ENCODE measurements around the gene HEMGN. TPM values are rescaled to one million over a fixed set of nuclear protein-coding genes. Genes with fewer than 3 reads are reported as not detected.

Gene HEMGN
- total and polyA plus RNA-seq, 2 donors = 8.3 TPM; not detected in 1

- no peak overlapping the region for H3K27ac ChIP-seq (ENCODE audit: low read depth)
- 87% methylated on average over 1 of the region's 1 CpG for WGBS
- DNase-seq (ENCODE audit: extremely low spot score) = no peak
- H3K4me1 ChIP-seq (ENCODE audit: insufficient read depth) = peaks cover 2% of the 10 kb centered on the region
- no peak overlapping the region for H3K4me3 ChIP-seq (ENCODE audit: low read depth, low read length)
- H3K36me3 ChIP-seq (ENCODE audit: insufficient read depth) = peaks cover 2% of the 10 kb centered on the region
Observed at GRCh38 chr9:97908705-97909104, 29.3 kb downstream of the HEMGN start.

GRCh38 chr9:97907632-97908031 lies 30.3 kb downstream of the HEMGN start:
- WGBS = 87% methylated on average over 5 of the region's 5 CpGs
- Histone ChIP-seq H3K36me3 (ENCODE audit: insufficient read depth) (peaks cover 2% of the 10 kb centered on the region), H3K27ac (ENCODE audit: low read depth) (no peak overlapping the region)

GRCh38 chr9:97907046-97907445 lies 30.9 kb downstream of the HEMGN start:
- no peak overlapping the region for H3K4me3 ChIP-seq (ENCODE audit: low read depth, low read length)
- no peak overlapping the region for H3K27ac ChIP-seq (ENCODE audit: low read depth)
- 81% methylated on average over 3 of the region's 3 CpGs for WGBS
- peaks cover 2% of the 10 kb centered on the region for H3K4me1 ChIP-seq (ENCODE audit: insufficient read depth)
- no peak for DNase-seq (ENCODE audit: extremely low spot score)
- H3K36me3 ChIP-seq (ENCODE audit: insufficient read depth) = peaks cover 2% of the 10 kb centered on the region

More at GRCh38 chr9:97907632-97908031, 30.3 kb downstream of the HEMGN start:
- no peak for DNase-seq (ENCODE audit: extremely low spot score)
- H3K4me3 ChIP-seq (ENCODE audit: low read depth, low read length) = no peak overlapping the region
- peaks cover 2% of the 10 kb centered on the region for H3K4me1 ChIP-seq (ENCODE audit: insufficient read depth)

GRCh38 chr9:97906236-97906831 lies 31.6 kb downstream of the HEMGN start:
- DNase-seq (ENCODE audit: extremely low spot score) = no peak
- Histone ChIP-seq H3K4me1 (ENCODE audit: insufficient read depth) (peaks cover 2% of the 10 kb centered on the region), H3K36me3 (ENCODE audit: insufficient read depth) (no peaks in the 10 kb centered on the region), H3K27ac (ENCODE audit: low read depth) (peak overlapping the region; percentile 28), H3K4me3 (ENCODE audit: low read depth, low read length) (no peak overlapping the region)
- 83% methylated on average over 12 of the region's 12 CpGs for WGBS

- WGBS = 93% methylated on average over 2 of the region's 2 CpGs
- DNase-seq (ENCODE audit: extremely low spot score) = no peak
- H3K27ac ChIP-seq (ENCODE audit: low read depth) = no peak overlapping the region
- H3K4me1 ChIP-seq (ENCODE audit: insufficient read depth) = peaks cover 2% of the 10 kb centered on the region
- no peaks in the 10 kb centered on the region for H3K36me3 ChIP-seq (ENCODE audit: insufficient read depth)
- no peak overlapping the region for H3K4me3 ChIP-seq (ENCODE audit: low read depth, low read length)
Observed at GRCh38 chr9:97905228-97905627, 32.7 kb downstream of the HEMGN start.

GRCh38 chr9:97904725-97905124 lies 33.2 kb downstream of the HEMGN start:
- Histone ChIP-seq H3K36me3 (ENCODE audit: insufficient read depth) (no peaks in the 10 kb centered on the region), H3K4me1 (ENCODE audit: insufficient read depth) (peaks cover 2% of the 10 kb centered on the region), H3K27ac (ENCODE audit: low read depth) (no peak overlapping the region), H3K4me3 (ENCODE audit: low read depth, low read length) (no peak overlapping the region)
- WGBS = 93% methylated on average over 9 of the region's 9 CpGs
- DNase-seq (ENCODE audit: extremely low spot score) = no peak

- no peaks in the 10 kb centered on the region for H3K36me3 ChIP-seq (ENCODE audit: insufficient read depth)
- WGBS = 70% methylated on average over 1 of the region's 1 CpG
- DNase-seq (ENCODE audit: extremely low spot score) = no peak
Observed at GRCh38 chr9:97903177-97903576, 34.8 kb downstream of the HEMGN start.

GRCh38 chr9:97900738-97901565 lies 37.0 kb downstream of the HEMGN start:
- 44% methylated on average over 5 of the region's 5 CpGs for WGBS
- no peak overlapping the region for H3K27ac ChIP-seq (ENCODE audit: low read depth)
- H3K4me1 ChIP-seq (ENCODE audit: insufficient read depth) = no peaks in the 10 kb centered on the region
- H3K4me3 ChIP-seq (ENCODE audit: low read depth, low read length) = no peak overlapping the region
- no peak for DNase-seq (ENCODE audit: extremely low spot score)
- H3K36me3 ChIP-seq (ENCODE audit: insufficient read depth) = no peaks in the 10 kb centered on the region

More at GRCh38 chr9:97903177-97903576, 34.8 kb downstream of the HEMGN start:
- Histone ChIP-seq H3K4me1 (ENCODE audit: insufficient read depth) (peaks cover 2% of the 10 kb centered on the region), H3K4me3 (ENCODE audit: low read depth, low read length) (no peak overlapping the region), H3K27ac (ENCODE audit: low read depth) (no peak overlapping the region)

- DNase-seq (ENCODE audit: extremely low spot score) = no peak
- Histone ChIP-seq H3K27ac (ENCODE audit: low read depth) (no peak overlapping the region), H3K4me3 (ENCODE audit: low read depth, low read length) (no peak overlapping the region), H3K4me1 (ENCODE audit: insufficient read depth) (no peaks in the 10 kb centered on the region), H3K36me3 (ENCODE audit: insufficient read depth) (no peaks in the 10 kb centered on the region)
- WGBS = 70% methylated on average over 9 of the region's 9 CpGs
Observed at GRCh38 chr9:97900103-97900737, 37.8 kb downstream of the HEMGN start.

GRCh38 chr9:97895695-97896332 lies 42.2 kb downstream of the HEMGN start:
- Histone ChIP-seq H3K4me1 (ENCODE audit: insufficient read depth) (no peaks in the 10 kb centered on the region), H3K27ac (ENCODE audit: low read depth) (no peak overlapping the region), H3K4me3 (ENCODE audit: low read depth, low read length) (no peak overlapping the region), H3K36me3 (ENCODE audit: insufficient read depth) (no peaks in the 10 kb centered on the region)
- no peak for DNase-seq (ENCODE audit: extremely low spot score)
- 71% methylated on average over 6 of the region's 6 CpGs for WGBS

- Histone ChIP-seq H3K4me1 (ENCODE audit: insufficient read depth) (no peaks in the 10 kb centered on the region), H3K27ac (ENCODE audit: low read depth) (no peak overlapping the region), H3K4me3 (ENCODE audit: low read depth, low read length) (no peak overlapping the region), H3K36me3 (ENCODE audit: insufficient read depth) (no peaks in the 10 kb centered on the region)
- 91% methylated on average over 1 of the region's 1 CpG for WGBS
- DNase-seq (ENCODE audit: extremely low spot score) = no peak
Observed at GRCh38 chr9:97895211-97895610, 42.8 kb downstream of the HEMGN start.

- H3K4me1 ChIP-seq (ENCODE audit: insufficient read depth) = no peaks in the 10 kb centered on the region
- H3K27ac ChIP-seq (ENCODE audit: low read depth) = no peak overlapping the region
- H3K36me3 ChIP-seq (ENCODE audit: insufficient read depth) = no peaks in the 10 kb centered on the region
- no peak for DNase-seq (ENCODE audit: extremely low spot score)
- 92% methylated on average over 2 of the region's 2 CpGs for WGBS
- no peak overlapping the region for H3K4me3 ChIP-seq (ENCODE audit: low read depth, low read length)
Observed at GRCh38 chr9:97892421-97892820, 45.6 kb downstream of the HEMGN start.

GRCh38 chr9:97891736-97892135 lies 46.2 kb downstream of the HEMGN start:
- Histone ChIP-seq H3K4me1 (ENCODE audit: insufficient read depth) (no peaks in the 10 kb centered on the region), H3K4me3 (ENCODE audit: low read depth, low read length) (no peak overlapping the region), H3K27ac (ENCODE audit: low read depth) (no peak overlapping the region), H3K36me3 (ENCODE audit: insufficient read depth) (no peaks in the 10 kb centered on the region)
- no peak for DNase-seq (ENCODE audit: extremely low spot score)
- 83% methylated on average over 5 of the region's 5 CpGs for WGBS
